ENCODE data around the gene LCAT. TPM values are rescaled to one million over a fixed set of nuclear protein-coding genes. Genes with fewer than 3 reads are reported as not detected.
"Not testable (repeated sequence)": the region's sequence is repeated elsewhere in the genome, so short reads cannot be mapped to it uniquely, and the experiment has no call there.

LCAT gene
- total RNA-seq, 1 donor from 2014 or later: 20.3 TPM

GRCh38 chr16:67917852-67918236 lies 26.1 kb downstream of the LCAT start:
- no peak for DNase-seq (ENCODE audit: low spot score)
- H3K4me1 Mint-ChIP-seq (ENCODE audit: low read depth): peaks cover 27% of the 10 kb centered on the region
- no peak overlapping the region for H3K4me3 Mint-ChIP-seq
- H3K36me3 Mint-ChIP-seq (ENCODE audit: low read depth): peaks cover 6% of the 10 kb centered on the region
- H3K27ac Mint-ChIP-seq: peak overlapping the region; percentile 73
- H3K9me3 Mint-ChIP-seq: no peaks in the 10 kb centered on the region
- no peaks in the 10 kb centered on the region for H3K27me3 Mint-ChIP-seq (ENCODE audit: insufficient read depth)
- intact Hi-C loops (cut with micrococcal nuclease): loop anchor here (2.0 kb wide), 1 partner anchor 25 kb away; the partner anchor contains the start of gene PSKH1

DNA sequence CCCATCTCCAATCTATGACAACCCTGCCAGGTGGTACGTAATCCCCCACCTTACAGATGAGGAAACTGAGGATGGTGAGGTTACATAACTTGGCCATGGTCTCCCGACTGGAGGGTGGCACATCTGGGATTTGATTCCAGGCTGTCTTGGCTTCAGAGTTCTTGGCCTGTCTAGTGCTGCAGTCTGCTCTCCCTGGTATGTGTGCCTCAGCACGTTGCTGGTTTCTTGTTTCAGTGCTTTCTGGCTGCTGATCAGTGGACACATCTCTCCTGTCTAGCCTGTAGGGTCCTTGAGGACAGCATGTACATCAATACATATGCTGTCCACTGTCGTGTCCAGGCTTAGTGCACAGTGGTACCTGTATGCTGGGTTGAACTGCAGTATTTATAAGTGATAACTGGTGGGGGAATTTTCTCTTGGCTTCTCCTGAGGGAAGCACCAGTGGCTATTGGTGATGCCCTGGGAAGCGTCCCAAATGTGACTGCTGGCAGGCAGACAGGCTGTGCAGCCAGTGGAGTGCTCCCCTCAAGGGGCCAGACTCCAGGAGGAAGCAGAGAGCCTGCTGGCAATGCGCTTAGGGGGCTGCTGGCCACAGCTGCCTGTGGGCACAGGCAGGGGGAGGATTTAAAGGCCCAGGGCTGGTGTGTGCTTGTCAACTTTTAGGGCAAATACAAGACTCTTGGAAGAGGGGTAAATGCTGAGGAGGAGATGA lies 26.6 kb downstream of the LCAT start:
- no peaks in the 10 kb centered on the region for H3K27me3 Mint-ChIP-seq (ENCODE audit: insufficient read depth)
- intact Hi-C loops (cut with micrococcal nuclease): no loop called here
- H3K36me3 Mint-ChIP-seq (ENCODE audit: low read depth): peaks cover 6% of the 10 kb centered on the region
- H3K9me3 Mint-ChIP-seq: no peaks in the 10 kb centered on the region
- H3K4me1 Mint-ChIP-seq (ENCODE audit: low read depth): peaks cover 22% of the 10 kb centered on the region
- H3K27ac Mint-ChIP-seq: peak overlapping the region; percentile 73
- DNase-seq (ENCODE audit: low spot score): no peak
- H3K4me3 Mint-ChIP-seq: no peak overlapping the region

DNA sequence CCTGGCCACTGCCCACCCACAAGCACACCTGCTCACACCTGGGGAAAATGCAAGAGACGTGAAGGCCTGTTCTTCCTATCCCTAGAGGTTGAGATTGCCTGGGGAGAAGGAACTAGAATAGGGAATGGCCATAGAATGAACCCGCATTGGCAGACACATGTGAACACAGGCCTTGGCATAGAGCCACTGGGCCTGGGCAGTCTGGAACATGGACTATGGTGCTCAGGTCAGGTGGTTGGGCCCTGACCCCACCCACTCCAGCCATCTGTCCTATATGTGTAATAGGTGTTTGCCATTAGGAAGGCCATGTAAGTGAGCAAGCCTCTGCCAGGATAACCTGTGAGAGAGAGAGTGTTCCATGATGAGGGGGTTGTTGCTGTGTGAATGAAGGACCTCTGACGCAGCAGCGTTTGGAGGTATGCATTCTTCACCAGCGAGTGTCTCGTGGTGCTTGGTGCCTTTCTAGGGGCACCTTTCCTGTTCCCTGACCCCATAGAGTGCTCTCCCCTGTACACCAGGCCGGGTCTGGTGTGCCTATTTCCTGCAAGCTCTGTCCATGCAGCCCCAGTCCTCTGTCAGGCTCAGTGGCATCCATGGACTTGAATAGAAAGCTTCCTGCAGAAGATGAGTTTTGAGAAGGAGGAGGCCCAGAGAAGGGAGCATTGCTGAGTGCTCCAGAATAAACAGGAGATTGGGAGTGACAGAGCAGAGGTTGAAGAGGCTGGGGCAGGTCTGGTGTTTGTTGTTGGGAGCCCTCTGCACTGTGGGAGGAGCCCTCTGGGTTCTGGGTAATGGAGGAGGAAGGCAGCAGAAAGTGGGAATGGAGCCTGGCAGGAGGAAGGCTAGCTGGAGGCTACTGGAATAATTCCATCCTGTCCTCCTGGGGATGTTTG lies 27.8 kb downstream of the LCAT start:
- H3K27me3 Mint-ChIP-seq (ENCODE audit: insufficient read depth): no peaks in the 10 kb centered on the region
- no peak overlapping the region for H3K4me3 Mint-ChIP-seq
- no peaks in the 10 kb centered on the region for H3K9me3 Mint-ChIP-seq
- peak overlapping the region; percentile 42 for H3K27ac Mint-ChIP-seq
- no peak for DNase-seq (ENCODE audit: low spot score)
- H3K4me1 Mint-ChIP-seq (ENCODE audit: low read depth): peaks cover 16% of the 10 kb centered on the region
- peaks cover 8% of the 10 kb centered on the region for H3K36me3 Mint-ChIP-seq (ENCODE audit: low read depth)
- intact Hi-C loops (cut with micrococcal nuclease): no loop called here

DNA sequence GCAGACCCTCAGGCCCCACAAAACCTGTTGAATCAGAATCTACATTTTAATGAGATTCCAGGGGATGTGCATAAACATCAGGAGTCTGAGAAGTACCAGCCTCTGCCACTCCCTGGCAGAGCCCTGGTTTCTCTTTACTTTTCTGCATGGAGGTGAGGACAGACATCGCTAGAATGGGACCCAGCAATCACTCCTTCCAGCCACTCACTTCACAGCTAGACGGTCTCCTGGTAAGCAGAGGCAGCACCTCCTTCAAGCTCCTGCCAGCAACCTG lies 28.5 kb downstream of the LCAT start:
- DNase-seq (ENCODE audit: low spot score); intact Hi-C loops (cut with micrococcal nuclease); H3K4me3 Mint-ChIP-seq; H3K27me3 Mint-ChIP-seq (ENCODE audit: insufficient read depth); H3K9me3 Mint-ChIP-seq: not testable (repeated sequence)
- Mint-ChIP-seq H3K4me1 (ENCODE audit: low read depth) (peaks cover 22% of the 10 kb centered on the region), H3K36me3 (ENCODE audit: low read depth) (peaks cover 11% of the 10 kb centered on the region), H3K27ac (peak overlapping the region; percentile 26)

- no peak for DNase-seq (ENCODE audit: low spot score)
- Mint-ChIP-seq H3K4me1 (ENCODE audit: low read depth) (peaks cover 27% of the 10 kb centered on the region), H3K27ac (peak overlapping the region; percentile 19), H3K36me3 (ENCODE audit: low read depth) (peaks cover 14% of the 10 kb centered on the region), H3K9me3 (no peaks in the 10 kb centered on the region), H3K4me3 (no peak overlapping the region), H3K27me3 (ENCODE audit: insufficient read depth) (no peaks in the 10 kb centered on the region)
- intact Hi-C loops (cut with micrococcal nuclease): no loop called here
Observed at GRCh38 chr16:67914758-67915495, 29.0 kb downstream of the LCAT start.

- peak overlapping the region; percentile 89 for H3K27ac Mint-ChIP-seq
- no peaks in the 10 kb centered on the region for H3K27me3 Mint-ChIP-seq (ENCODE audit: insufficient read depth)
- intact Hi-C loops (cut with micrococcal nuclease): no loop called here
- peaks cover 24% of the 10 kb centered on the region for H3K4me1 Mint-ChIP-seq (ENCODE audit: low read depth)
- H3K4me3 Mint-ChIP-seq: no peak overlapping the region
- peaks cover 24% of the 10 kb centered on the region for H3K36me3 Mint-ChIP-seq (ENCODE audit: low read depth)
- H3K9me3 Mint-ChIP-seq: no peaks in the 10 kb centered on the region
- DNase-seq (ENCODE audit: low spot score): peak; percentile 50
Observed at GRCh38 chr16:67910158-67910557, 33.8 kb downstream of the LCAT start.

GRCh38 chr16:67909056-67909742 lies 34.7 kb downstream of the LCAT start:
- intact Hi-C loops (cut with micrococcal nuclease): no loop called here
- Mint-ChIP-seq H3K36me3 (ENCODE audit: low read depth) (peaks cover 26% of the 10 kb centered on the region), H3K27me3 (ENCODE audit: insufficient read depth) (no peaks in the 10 kb centered on the region), H3K4me1 (ENCODE audit: low read depth) (peaks cover 24% of the 10 kb centered on the region), H3K27ac (peak overlapping the region; percentile 89), H3K9me3 (no peaks in the 10 kb centered on the region), H3K4me3 (no peak overlapping the region)
- no peak for DNase-seq (ENCODE audit: low spot score)

DNA sequence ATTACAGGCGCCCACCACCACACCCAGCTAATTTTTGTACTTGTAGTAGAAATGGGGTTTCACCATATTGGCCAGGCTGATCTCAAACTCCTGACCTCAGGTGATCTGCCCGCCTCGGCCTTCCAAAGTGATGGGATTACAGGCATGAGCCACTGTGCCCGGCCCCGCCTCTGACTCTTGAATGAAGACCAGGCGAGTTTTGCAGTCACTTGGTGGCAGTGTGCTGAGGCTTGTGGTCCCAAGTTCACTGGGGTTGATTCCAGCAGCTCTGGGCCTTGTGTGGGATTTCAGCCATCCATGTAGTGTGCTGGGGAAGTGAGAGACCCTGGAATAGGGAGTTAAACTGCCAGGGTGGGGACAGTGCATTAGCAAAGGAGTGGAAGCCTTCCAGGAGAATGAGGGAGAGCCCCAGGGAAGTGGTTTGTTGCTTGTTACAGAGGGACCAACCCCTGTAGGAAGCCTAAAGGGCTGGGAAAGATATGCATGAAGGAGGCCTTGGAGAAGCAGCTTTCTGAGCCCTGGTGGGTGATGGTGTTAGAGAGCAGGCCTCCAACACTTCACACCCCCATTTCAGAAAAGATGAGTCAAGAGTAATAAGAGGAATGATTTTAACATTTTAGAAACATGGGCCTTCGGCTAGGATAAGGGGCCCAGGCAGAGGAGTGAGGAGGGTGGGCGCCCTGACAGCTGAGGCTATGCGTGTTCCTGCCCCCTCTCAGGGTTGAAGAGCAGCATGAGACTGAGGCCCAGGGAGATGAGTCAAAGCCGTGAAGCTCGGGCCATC lies 36.3 kb downstream of the LCAT start:
- Mint-ChIP-seq H3K36me3 (ENCODE audit: low read depth) (peaks cover 32% of the 10 kb centered on the region), H3K27ac (peak overlapping the region; percentile 40), H3K27me3 (ENCODE audit: insufficient read depth) (no peaks in the 10 kb centered on the region), H3K4me1 (ENCODE audit: low read depth) (peaks cover 24% of the 10 kb centered on the region), H3K4me3 (no peak overlapping the region), H3K9me3 (no peaks in the 10 kb centered on the region)
- intact Hi-C loops (cut with micrococcal nuclease): no loop called here
- DNase-seq (ENCODE audit: low spot score): no peak

GRCh38 chr16:67902831-67903230 lies 41.1 kb downstream of the LCAT start:
- DNase-seq (ENCODE audit: low spot score): no peak
- intact Hi-C loops (cut with micrococcal nuclease): no loop called here
- Mint-ChIP-seq H3K27me3 (ENCODE audit: insufficient read depth) (no peaks in the 10 kb centered on the region), H3K27ac (no peak overlapping the region), H3K4me1 (ENCODE audit: low read depth) (no peaks in the 10 kb centered on the region), H3K9me3 (no peaks in the 10 kb centered on the region), H3K36me3 (ENCODE audit: low read depth) (peaks cover 11% of the 10 kb centered on the region), H3K4me3 (no peak overlapping the region)

DNA sequence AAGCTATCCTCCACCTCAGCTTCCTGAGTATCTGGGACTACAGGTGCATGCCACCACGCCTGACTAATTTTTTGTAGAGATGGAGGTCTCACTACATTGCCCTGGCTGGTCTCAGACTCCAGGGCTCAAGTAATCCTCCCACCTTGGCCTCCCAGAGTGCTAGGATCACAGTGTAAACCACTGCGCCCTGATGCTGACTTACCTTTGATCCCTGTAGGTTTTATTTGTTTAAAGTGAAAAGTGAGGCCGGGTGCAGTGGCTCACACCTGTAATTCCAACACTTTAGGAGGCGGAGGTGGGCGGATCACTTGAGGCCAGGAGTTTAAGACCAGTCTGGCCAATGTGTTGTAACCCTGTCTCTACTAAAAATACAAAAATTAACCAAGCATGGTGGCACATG lies 42.2 kb downstream of the LCAT start:
- Mint-ChIP-seq H3K9me3 (no peaks in the 10 kb centered on the region), H3K27me3 (ENCODE audit: insufficient read depth) (no peaks in the 10 kb centered on the region), H3K36me3 (ENCODE audit: low read depth) (peaks cover 9% of the 10 kb centered on the region), H3K4me1 (ENCODE audit: low read depth) (no peaks in the 10 kb centered on the region), H3K4me3 (no peak overlapping the region), H3K27ac (no peak overlapping the region)
- DNase-seq (ENCODE audit: low spot score): no peak
- intact Hi-C loops (cut with micrococcal nuclease): no loop called here

GRCh38 chr16:67897231-67897630 lies 46.7 kb downstream of the LCAT start:
- DNase-seq (ENCODE audit: low spot score): no peak
- Mint-ChIP-seq H3K27me3 (ENCODE audit: insufficient read depth) (no peaks in the 10 kb centered on the region), H3K4me3 (no peak overlapping the region), H3K4me1 (ENCODE audit: low read depth) (peaks cover 20% of the 10 kb centered on the region), H3K27ac (no peak overlapping the region), H3K9me3 (no peaks in the 10 kb centered on the region), H3K36me3 (ENCODE audit: low read depth) (no peaks in the 10 kb centered on the region)
- intact Hi-C loops (cut with micrococcal nuclease): no loop called here

Measured in activated T-helper 1 cell treated with anti-CD3 and anti-CD28 coated beads, Interleukin-12 subunit alpha, Interleukin-12 subunit beta, Interleukin-2, Interleukin-4 antibody, amounts not matched to agents 30 ng/mL and 10 ng/mL and 1 ng/mL, durations not matched to agents 14 hours and 24 hours and 36 hours (primary cell).